Tongue (tissue), 2 donors: ENCODE data around the gene SORD. TPM values are rescaled to one million over a fixed set of nuclear protein-coding genes. Genes with fewer than 3 reads are reported as not detected.
"Not testable (repeated sequence)": the region's sequence is repeated elsewhere in the genome, so short reads cannot be mapped to it uniquely, and the experiment has no call there.

Source experiments
- DNase-seq: peaks from one replicate; pipeline ENCODE4 v3.0.0-alpha.2; 2015
- total RNA-seq: library from RNA; depleted of rRNA; stranded (reverse); fragments of >200 nt; gene quantifications from one replicate; pipeline ENCODE4 v1.2.3, GENCODE V29; 2014

Gene SORD
- total RNA-seq, 1 donor from 2014 or later, result 11.5 TPM

- no peak for DNase-seq
Measured at GRCh38 chr15:45097466-45097865, 74.5 kb downstream of the SORD start.

DNA sequence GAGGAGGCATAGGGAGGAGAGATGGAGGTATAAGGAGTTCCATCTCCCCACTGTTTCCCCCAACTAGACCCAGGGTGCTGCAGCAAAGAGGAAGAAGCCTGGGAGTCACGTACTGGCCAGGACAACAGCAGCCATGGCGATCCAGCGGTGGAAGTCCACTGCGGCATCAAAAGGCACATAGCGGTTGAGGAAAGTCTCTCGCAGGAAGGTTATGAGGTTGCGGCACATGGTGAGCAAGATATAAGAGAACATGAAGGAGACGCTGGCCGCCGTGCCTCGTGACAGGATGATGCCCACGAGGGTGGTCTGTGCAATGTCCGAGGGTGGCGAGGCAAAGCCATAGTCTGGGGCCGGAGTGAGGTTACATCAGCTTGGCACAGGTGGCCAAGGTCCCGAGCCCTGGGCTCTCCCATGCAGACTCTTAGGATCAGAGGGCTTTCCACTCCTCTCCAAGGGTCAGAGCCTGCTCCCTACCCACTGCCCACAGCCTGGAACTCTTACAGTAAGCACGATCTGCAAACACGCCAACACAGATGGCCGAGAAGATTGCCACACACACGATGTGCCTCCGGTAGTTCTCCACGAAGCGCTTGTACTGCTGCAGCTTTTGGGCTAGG lies 76.7 kb downstream of the SORD start:
- DNase-seq, result no peak

DNA sequence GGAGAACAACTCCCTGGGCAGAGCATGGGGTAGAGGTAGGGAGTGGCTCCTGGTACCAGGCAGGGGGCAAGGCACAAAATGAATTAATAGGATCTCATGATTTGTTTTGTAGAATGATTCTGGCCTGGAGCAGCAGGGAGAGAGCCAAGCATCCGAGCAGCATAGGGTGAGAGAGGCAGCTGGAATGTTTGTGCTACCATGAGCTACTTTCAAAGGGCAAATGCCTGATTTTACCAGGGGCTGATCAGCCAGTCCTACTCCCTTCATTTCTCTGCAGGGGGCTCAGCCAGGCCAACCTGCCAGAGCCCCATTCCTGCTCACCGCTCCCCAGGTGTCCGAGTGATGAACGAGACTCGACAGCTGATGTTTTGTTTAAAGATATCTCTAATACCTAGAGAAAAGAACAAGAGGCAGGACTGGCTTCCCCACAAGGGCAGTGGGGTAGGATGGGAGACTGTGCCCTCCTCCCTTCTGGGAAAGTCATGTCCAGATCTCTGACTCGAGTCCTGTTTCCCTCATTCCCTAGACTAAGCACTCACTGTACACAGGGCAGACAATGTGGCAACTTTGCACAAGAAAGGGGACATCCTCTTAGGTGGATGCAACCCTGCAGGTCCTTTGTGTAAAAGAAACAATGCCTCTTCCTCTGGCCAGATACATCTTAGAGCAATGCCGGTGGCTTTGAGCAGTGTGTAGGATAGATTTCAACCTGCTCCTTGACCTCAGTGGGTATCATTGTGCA lies 78.1 kb downstream of the SORD start:
- no peak for DNase-seq

DNA sequence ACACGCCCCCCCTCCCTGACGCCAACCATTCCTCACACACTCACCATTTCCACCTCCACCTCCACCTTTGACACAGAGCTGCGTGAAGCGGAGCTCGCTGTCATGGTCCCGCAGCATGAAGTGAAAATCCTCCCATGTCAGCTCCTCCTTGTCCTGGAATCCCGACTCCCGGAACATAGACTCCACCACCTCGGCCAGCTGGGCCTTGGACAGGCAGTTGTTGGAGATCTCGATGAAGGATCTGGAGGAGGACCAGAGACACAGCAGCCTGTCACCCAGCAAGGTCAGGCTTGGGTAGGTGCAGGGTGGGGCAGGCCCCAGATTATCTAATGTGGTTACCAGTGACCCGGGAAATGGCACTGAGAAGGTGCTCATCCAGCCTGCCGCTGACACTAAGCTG lies 78.8 kb downstream of the SORD start:
- no peak for DNase-seq

GRCh38 chr15:45102226-45102625 lies 79.2 kb downstream of the SORD start:
- DNase-seq, result no peak

DNA sequence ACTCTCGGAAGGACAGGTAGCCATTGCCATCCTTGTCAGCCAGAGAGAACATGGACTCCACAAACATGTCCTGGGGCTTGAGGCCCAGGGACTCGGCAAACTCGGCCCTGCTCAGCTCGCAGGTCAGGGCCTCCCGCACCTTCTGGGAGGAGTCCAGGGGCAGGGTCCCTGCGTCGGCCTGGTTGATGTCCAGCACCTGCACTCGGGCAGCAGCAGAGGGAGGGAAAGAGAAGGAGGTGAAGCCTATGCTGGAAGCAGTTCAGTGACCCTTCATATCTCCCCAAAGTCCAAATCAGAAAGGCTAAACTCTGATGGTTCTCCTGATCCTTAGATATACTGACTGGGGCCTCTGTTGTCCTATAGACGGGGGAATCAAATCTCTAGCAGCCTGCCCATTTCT lies 81.2 kb downstream of the SORD start:
- DNase-seq, result not testable (repeated sequence)

DNA sequence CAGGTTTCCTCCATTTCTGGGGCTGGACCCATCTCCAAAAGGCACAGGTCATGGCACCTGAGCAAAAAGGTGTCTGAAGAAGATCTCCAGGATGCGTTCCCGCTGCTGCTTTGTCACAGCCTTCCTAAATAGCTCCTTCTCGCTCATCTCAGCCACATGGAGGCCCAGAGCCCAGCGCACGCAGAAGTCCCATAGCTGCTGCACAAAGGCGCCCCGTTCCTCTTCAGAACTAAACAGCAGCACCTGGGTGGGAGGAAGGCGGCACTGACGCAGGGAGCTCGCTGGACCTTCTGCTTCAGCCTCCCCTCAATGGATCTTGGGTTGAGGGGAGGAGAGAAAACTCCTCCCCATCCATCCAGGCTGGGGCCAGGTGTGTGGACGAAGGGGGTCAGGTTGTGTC lies 82.6 kb downstream of the SORD start:
- DNase-seq, result no peak

DNA sequence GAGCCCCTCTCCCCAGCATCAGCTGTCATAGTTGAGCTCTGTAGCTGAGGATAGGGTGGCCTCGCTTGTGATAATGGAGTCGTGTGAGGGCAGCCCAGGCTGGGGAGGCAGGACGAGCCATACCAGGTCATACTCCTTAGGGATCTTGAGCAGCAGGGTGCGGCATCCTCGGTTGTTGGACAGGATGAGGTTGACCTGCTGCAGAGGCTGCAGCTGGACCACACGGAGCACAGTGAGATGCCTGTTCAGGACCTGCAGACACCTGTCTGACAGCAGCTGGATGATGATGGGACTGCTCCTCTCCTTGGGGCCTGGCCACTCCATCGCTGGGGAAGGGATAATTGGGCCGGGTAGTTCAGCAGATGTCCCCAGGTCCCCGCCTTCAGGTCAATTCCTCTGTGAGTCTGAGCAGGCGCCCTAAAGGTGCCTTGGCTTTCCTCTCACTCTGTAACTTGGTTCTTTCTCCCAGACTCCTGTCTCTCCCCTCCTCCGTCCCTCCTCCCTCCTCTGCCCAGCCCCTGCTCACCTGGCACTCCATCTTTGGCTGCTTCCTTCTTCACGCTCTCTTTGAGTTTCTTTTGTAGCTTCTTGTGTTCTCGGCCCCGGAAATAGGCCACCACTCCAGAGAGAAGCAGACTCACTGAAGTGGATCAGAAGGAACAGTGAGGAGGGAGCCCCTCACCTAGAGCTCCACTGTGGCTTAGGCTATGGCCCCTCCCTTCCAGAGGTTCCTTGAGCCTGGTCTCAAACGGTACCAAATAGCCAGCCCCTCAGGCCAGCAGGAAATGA lies 83.2 kb downstream of the SORD start:
- DNase-seq, result no peak

GRCh38 chr15:45107941-45108630 lies 85.1 kb downstream of the SORD start:
- DNase-seq, result no peak

- DNase-seq, result no peak
Measured at GRCh38 chr15:45110256-45110820, 87.3 kb downstream of the SORD start.

- no peak for DNase-seq
Measured at GRCh38 chr15:45111390-45112142, 88.6 kb downstream of the SORD start.

GRCh38 chr15:45112143-45112590 lies 89.2 kb downstream of the SORD start:
- no peak for DNase-seq

DNA sequence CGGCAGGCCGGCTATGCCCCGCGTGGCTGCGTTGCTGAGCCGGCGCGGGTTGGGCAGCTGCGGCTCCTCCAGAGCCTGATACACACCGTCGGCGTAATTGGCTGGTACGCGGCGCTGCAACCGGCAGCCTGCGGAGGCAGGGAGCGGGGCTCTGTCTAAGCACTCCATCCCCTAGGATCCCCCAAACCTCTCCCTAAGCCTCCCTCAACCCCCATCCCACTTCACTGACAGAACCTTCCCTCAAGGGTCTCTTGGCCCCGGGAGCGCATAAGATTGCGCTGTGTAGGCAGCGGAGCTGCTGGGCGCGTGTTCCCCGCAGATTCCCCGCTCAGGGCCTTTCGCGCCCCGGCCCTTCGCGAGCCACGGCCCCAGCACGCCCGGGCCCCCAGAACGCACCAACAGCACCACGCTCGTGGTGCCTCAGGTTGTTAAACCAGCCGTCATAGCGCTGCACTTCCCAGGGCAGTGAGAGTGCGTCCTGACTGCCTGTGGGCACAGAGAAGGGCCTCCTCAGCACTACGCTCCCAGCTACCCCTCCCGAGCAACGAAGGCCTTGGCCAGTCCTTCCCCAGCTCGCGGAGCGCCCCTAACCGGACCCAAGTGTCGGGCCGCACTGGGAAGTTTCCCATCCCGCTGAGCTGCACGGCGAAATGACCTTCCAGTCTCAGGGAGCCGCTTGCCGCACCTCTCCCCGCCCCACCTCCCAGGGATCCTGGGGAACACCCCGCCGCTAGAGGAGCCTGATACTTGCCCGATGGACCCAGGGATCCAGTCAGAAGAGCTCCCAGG lies 89.8 kb downstream of the SORD start:
- no peak for DNase-seq

DNA sequence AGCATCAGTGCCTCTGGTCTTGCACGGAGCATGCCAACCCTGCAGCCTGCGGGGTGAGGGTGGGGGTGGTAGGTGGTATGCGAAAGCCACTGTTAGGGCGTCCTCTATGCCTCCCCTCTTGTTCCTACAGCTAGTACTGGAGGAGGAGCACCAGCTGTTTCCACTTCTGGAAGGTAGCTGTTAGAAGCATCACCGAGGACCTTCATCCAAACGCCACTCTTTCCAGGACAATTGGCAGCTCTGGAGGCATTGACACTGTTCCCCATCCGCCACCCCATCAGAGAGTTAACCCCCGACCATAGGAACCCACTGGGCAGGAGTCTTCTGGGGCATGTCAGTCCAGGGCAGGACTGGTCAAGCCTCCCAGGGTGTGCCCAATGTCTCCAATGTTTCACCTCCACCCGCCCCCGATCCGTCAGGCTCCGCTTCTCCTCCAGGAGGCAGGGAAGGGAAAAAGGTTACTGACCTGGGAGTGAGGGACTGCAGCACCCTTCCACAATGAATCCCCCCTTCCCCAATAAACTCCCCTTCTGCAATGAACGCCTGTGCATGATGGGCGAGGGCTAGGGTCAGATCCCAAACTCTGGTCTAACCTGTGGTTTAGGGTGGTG lies 90.5 kb downstream of the SORD start:
- DNase-seq, result no peak

GRCh38 chr15:45114076-45114750 lies 91.2 kb downstream of the SORD start, which contains the start of the genes DUOX2 and DUOXA2:
DUOX2 (minus strand) TSS chr15:45114172; CDS start chr15:45113411, 761 bp downstream.
DUOXA2 (plus strand) TSS chr15:45114326; CDS start chr15:45114606, 280 bp downstream.
- DNase-seq, result no peak

DNA sequence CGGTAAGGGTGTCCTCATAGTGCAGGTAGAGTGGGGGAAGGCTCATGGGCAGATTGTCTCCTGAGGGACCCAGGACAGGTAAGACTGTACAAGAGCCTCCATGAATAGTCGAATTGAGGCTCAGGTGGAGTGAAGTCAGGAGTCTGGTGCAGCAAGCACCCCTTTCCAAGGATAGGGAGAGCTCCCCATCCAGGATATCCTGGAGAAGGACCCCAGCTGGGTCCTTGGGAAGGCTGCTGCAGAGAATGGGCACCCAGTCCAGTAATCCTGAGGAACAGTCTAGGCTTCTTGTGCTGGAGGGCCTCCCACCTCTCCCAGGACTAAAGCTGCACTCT lies 91.7 kb downstream of the SORD start:
- no peak for DNase-seq

GRCh38 chr15:45115312-45115820 lies 92.4 kb downstream of the SORD start:
- DNase-seq, result no peak

DNA sequence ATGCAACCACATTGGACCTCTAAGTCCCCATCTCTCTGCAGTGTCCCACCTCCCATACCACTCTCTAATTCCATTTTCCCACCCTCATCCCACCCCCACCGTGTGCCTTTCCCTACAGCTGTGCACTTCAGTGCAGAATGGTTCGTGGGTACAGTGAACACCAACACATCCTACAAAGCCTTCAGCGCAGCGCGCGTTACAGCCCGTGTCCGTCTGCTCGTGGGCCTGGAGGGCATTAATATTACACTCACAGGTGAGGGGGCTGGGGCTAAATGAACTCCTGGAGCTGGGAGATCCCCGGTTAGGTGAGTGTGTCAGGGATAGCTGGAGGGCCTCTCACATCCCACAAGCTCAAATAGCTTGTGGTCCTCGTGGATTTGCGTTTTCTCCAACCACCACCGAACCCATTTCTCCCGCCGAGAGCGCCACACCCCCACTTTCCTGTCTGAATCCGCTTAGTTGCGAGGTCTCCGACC lies 93.0 kb downstream of the SORD start:
- no peak for DNase-seq
